Measurements from ENCODE around the gene KCNAB2.

The KCNAB2 gene

DNA sequence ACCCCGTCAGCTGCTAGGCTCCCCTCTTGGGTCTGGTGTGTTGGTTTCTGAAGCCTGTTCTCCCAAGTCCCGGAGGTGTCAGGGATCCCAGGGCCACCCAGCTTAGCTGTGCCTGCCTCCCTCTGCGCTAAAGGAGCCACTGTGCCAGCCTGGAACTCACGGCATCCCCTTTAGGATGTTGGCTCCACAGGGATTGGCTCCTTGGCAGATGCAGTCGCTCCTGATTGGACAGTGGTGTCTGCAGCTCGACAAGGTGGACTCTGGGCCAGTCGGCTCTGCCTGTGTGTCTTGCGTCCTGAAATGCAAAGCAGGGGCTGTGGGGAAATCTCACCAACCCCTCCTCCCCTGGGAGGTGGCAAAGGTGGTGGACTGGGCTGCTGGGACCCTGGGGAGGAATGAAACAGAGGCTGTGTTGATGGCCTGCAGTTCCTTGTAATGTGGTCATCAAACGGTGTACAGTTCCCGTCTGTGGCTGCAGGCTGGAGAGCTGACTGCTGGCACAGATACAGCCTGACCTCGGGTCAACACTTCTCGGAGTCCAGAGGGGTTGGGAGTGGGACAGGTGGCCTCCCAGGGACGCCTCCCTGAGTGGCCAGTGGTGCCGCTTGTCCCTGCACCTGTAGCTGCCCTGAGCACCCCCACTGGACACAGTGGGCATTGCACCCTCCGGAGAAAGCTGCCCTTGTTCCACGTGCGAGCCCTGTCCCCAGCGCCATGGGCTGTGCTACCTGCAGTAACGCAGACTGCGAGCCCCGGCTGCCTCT, 11.5 kb upstream of the KCNAB2 start:
- peak; percentile 37 for DNase-seq

DNA sequence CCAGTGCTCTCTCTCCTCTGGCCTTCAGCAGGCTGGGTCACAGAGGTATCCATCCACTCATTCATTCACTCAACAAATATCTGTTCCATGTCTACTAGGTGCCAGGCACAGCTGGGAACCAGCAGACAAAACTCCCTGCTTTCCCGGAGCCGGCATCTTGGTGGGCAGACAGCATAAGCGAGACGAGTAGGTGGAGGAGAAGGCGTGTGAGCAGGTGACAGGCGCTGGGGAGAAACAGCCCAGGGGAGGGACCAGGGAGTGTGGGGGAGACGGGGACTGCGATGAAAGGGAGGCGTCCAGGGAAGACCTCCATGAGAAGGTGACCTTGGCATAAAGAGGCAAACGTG, 11.0 kb upstream of the KCNAB2 start:
- DNase-seq, result no peak

DNA sequence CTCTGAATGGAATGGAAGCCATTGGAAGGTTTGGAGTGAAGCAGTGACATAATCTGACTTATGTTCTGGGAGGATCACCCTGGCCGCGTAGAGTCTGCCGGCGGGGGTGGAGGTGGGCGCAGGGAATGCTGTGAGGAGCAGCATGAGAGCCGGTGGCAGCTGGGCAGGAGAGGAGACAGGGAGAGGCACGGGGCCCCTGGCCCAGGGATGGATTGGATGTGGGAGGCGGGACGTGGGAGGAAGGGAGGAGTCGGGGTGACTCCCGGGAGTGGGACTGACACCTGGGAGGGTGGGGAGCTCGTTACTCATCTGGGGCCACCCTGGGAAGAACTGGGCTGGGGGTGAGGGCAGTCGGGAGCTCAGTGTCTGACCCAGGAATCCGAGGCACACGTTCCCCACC, 10.4 kb upstream of the KCNAB2 start:
- no peak for DNase-seq

DNA sequence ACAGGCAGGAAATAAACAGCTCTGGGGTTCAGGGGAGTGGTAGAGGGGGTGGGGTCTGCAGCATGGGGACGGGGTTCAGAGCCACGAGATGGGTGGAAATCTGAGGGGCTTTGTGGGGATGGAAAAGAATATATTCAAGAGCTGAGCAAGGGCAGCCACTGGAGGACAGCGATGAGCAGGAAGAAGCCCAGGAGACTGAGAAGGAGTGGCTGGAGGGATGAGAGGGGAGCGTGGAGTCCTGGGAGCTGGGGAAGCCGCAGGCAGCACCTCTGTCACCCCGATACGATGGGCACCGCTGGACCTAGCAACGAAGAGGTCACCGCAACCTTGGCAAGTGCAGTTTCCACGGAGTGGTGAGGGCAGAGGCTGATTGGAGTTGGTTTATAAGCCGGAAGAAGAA, 10.0 kb upstream of the KCNAB2 start:
- DNase-seq, result no peak

DNA sequence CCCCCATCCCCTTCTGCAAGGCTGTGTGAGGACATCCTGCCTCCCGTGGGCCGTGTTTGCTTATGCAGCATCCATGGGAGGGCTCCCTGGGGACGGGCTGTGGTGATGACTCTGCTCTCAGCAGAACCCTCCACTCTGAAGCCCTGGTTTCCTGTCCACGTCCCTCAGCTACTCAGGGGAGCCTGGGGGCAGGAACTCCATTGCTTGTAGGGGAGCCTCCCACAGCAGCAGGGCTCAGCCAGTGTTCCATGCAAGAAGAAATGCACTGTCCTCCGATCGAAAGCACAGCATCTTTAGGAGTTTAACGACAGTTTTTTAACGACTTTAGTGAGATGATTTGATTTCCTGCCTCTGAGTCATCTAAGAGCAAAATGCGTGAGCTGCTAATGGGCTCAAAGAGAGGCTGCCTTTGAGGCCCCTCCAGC, 8.3 kb upstream of the KCNAB2 start:
- DNase-seq, result no peak

DNA sequence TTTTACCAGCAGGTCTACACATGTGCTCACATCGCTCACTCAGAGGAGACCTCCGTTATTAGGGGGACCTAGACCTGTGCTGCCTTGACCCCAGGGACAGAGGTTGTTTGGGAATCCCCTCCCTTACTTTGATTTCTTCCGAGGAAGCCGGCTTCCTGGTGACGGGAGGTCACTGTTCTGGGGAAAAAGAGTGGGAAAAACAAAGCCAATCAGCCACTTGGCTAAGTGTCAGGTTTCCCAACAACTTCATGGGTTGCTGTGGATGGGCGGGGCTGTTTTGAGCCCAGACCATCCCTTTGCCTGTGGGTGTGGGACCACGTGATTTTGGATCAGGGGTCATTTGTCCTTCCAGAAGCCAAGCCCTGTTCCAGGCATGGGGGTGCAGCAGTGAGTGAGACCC, 7.1 kb upstream of the KCNAB2 start:
- no peak for DNase-seq

DNA sequence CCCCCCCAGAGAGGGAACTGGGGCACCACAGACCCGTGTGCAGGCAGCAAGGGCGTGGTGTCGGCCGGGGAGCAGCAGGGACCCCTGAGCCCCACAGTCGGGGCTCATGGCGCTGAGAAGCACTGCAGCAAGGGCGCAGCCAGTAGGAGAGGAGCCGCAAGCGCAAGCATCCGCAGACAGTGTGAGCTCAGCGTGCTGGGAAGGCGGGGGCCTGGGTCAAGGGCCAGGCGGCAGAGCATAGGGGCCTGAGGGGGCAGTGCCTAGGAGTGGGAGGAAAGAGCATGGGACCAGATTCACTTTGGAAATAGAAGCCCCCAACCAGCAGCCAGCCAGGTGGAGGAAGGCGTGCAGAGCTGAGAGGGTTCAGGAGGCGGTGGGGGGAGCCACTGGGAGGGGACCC, 6.7 kb upstream of the KCNAB2 start:
- no peak for DNase-seq

DNA sequence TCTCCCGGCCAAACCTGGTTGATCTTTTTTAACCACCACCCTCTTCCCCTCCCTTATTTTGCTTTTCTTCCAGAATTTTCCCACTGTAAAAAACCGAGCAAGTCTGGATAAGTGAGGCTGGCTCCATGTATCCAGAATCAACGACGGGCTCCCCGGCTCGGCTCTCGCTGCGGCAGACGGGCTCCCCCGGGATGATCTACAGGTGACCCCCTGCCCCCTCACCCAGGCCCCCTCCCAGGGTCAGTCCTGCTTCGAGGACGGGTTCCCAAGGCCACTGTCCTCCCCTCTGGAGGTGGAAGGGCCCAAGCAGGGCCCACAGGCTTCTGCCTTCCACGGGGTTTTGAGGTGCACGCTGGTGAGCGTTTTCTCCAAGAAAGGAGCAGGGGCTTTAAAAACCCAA, 5.2 kb upstream of the KCNAB2 start:
- DNase-seq, result no peak

DNA sequence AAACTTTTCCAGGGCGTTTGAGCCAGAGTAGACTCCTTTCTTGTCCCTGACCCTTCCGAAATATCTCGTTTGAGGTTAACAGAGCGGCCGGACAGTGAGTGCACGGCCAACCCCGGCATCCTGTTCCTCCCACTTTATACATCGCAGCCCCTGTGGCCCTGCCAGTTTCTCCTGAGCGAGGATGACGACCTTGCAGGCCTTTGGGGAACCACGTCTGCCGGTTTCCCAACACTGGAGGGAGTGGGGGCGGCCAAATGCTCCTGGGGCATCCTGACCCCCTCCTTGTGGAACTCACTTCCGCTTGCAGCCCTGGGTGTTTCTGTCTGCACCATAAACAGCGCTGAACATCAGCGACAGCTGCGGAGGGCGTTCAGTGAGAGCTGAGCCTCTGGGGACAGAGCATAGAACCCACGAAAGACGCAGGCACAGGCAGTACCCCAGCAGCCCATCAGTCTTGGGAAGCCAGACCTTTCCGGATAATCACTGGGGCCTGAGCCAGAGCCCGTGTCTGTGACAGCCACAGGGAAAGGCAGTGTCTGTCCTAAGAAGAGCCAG, 4.8 kb upstream of the KCNAB2 start:
- no peak for DNase-seq

DNA sequence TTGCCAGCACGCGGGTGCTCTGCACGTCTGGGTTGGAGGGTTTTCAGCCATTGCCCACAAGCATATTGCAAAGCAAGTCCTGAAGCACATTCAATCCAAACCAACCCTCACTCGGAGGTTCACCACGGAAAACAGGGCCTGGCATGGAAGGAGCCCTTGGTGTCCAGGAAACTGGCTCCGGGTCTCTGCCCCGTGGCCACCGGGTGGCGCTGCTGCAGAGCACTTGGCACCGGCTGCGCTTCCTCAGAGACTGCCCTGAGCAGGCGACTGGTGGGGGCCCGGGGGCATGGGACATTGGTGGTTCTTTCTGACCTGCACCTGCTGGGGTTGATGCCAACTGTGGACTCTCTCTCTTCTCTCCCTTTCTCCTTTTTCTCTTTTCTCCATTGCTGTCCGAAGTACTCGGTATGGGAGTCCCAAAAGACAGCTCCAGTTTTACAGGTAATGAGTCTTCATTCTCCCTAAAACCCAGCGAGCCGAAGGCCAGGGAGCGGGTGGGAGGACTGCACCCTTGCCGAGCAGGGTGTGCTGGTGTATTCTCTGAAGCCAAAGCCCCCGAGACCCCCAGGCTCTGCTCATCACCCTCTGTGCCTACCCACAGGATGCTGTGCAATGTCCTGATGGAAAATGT, 4.1 kb upstream of the KCNAB2 start:
- DNase-seq, result peak; percentile 21

DNA sequence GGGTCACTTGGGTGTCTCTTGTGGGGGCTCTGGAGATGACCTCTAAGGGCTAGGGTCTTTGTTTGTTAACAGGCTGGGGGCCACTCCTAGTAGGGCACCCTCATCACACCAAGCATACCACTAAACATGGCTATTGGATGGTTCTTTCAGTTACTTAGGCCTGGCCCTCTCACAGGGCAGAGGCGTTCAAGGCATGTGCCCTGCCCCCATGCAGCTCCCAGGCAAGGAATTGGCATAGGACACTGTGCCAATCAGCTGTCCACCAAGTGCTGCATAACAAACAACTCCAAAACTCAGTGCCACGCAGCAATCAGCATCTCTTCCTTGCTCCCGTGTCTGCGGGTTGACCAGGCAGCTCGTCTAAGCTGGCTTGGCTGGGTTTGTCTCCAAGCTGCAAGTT, 2.1 kb upstream of the KCNAB2 start:
- DNase-seq, result no peak

DNA sequence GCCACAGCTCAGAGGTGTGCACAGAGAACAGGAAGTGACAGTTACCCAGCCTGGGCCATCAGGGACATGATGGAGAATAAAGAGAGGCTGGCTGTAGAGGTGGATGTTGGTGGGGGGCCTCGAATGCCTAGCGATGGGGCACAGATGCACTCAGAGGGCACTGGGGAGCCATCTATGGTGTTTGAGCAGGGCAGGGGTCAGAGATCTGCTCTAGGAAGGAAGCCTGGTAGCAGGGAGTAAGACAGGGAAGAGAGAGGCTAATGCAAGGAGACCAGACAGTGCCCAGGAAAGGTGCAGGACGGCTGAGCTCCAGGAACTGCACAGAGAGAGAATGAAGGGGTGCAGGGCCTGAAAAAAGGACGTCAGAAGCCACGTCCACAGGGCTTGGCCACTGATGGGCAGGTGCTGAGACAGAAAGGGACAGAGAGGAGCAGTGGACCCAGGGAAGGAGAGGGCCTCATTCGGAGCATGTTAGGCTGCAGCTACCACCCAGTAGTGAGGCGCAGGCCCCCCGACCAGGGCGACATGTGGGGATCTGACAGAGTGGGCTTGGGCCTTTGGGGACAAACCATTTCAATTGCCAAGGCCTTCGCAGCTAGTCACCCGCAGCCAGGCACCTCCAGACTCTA, 1.1 kb upstream of the KCNAB2 start:
- DNase-seq, result no peak

DNA sequence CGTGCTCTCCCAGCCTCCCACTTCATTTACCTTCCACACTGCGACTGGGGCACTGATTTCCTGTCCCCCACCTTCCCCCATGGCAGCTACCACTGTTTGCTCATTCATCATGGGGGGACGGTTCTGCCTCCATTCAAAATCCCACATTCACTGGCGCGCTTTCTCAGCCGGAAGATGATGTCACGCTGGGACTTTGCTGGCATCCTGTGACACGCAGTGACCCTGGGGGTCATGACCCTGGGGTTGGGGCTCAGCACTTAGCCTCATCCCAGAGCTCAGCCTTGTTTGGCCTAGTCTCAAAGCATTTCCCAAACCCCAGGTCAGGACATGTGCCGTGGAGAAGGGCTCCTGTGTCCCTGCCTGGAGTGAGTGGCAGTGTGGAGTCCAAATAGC, 582 bp upstream of the KCNAB2 start:
- DNase-seq, result no peak

DNA sequence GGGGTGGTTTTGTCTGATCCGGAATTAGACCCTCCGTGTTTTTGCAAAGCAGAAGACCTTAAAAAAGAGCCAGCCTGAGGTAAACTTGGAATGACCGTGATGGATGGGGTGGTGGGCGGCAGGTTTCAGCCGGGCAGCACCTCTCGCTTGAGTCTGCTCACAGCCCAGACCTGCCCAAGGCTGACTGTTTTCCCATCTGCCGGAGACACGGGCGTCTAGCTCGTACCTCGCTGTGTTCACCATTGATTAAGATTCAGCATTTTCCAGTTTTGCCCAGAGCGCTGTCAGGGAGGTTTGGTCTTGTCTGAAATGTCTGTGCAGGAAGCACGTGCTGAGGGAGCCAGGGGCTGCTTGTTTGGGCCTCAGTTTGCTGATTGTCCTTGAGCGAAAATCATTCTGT, 591 bp downstream of the KCNAB2 start:
- no peak for DNase-seq

DNA sequence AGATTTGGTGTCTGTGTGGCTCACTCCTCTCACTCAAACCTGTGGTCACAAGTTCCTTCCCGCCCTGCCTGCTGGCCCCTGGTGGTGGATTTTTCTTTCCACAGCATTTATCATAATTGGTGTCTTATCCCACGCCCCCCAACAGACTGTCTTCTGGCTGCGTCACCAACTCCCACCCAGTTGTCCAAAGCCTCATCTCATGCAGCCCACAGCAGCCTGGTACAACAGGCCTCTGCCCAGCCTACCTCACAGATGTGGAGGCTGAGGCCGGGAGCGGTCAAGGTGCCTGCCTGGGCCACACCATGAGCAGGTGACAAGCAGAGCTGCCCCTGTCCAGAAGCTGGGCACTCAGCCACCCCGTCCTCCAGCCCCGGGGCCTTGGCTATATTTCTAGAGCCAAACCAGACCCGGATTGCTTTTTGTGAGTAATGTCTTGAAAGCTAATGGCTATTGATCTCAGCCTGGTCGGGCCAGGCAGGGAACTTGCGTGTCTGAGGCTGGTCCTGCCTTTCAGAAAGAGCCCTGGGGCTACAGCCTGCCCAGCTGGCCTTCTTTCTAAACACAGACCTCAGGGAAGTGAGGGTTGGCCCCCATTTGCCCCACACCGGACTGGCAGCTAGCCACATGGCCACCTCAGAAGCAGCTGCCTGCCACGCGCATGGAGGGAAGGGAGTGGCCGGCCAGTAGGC, 2.6 kb downstream of the KCNAB2 start:
- DNase-seq, result no peak

DNA sequence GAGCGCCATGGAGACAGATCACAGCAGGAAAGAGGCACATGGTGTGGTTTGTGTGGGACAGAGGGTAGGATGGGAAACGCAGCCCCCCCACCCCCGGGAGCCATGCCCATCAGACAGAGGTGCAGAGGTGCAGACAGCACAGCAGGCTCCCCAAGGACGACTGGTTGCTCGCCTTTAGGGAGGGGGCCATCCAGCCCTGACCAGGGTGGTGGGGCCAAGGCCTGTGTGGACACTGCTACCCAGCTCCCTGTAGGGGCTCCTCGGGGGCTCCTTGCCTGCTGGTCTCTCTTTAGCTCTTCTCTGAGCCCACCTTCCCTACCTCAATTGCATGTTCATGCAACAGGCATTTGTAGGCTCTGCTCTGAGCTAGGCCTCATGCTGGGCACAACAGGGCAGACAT, 3.7 kb downstream of the KCNAB2 start:
- DNase-seq, result no peak

DNA sequence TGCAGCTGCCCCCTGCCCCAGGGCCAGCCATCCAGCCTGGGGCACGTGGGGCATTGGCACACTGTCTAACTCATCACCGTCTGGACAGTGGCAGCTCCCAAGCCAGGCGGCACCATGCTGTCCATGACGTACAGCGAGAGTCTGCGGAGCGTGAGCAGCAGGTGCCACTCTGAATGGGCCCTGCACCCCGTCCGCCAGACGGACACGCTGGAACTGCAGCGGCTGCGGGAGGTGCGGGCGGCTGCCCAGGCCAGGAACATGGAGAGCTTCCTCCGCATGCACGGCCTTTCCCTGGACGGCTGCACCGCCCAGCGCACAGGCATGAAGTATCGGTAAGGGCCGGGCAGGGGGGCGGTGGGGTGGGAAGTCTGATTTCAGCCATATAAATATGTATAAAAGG, 5.7 kb downstream of the KCNAB2 start:
- no peak for DNase-seq

DNA sequence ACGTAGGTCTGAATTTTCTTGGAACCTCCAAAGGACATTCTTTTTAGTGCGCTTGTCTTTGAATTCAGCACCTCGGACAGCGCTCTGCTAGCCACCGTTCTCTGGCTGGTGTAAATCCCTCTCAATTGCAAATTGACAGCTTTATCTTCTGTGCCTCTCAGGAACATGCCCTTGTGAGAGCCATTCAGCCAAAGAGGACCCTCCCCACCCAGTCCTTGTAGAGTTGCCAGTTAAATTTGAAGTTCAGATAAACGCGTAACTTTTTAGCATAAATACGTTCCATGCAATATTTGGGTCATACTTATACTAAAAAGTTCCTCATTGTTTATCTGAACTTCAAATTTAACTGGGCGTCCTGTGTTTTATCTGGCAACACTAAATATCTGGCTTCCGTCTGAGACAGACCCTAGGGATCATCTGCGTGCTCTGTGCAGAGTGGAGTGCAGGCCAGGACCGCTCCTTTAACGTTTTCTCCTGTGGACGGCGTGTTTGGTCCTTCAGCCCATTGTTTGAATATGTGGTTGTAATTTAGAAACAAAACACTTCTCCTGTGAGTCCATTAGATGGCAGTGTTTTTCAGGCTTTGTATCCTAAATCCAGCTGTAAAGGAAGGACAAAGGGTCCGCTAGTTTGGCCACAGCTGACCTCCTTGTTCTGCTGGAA, 7.0 kb downstream of the KCNAB2 start:
- DNase-seq, result peak; percentile 43

DNA sequence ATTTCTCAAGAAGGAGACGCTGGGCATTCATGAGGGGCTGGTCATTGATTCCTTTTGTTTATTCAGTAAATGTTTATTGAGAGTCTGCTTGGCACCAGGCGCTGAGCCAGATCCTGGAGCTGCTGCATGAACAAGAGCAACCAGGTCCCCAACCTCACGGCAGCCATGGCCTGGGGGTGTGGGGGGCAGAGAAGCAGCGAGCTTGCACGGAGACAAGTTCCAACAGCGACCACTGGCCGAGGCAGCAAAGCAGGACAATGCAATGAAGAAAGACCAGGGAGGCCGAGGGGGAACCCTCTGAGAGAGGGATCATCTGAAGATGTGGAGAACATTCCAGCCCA, 7.5 kb downstream of the KCNAB2 start:
- no peak for DNase-seq

DNA sequence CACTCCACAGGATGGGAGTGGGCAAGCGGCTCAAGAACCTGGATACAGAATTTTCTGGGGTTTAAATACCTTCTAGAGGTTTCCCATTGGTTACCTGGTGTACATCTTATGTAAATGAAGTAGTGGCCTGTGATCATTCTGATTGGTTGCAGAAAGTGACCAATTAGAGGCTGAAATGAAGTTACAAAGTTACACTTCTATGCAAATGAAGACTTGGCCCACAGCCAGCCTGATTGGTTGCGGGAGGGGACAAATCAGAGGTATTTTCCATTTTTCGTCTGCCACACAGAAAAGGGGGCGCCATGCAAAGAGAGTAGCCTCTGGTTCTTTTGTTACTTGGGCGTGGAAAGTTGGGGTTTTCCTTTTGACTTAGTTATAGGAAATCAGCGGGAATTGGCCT, 8.9 kb downstream of the KCNAB2 start:
- DNase-seq, result no peak

DNA sequence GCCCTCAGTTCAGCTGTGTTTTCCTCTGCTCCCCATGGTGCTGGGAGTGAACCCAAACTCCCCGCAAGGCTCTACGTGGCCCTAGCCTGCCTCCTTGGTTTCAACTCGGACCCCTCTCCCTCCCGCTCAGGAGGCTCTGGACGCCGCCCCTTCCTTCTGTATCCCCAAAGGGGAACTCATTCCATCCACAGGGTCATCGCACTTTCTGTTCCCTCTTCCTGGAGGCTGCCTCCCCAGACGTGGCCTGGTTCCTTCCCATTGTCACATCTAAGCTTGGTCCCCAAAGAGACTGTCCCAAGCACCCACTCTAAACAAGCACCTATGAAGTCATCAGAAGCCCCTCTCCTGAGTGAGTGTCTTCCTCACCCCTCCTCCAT, 10.9 kb downstream of the KCNAB2 start:
- DNase-seq, result no peak

DNA sequence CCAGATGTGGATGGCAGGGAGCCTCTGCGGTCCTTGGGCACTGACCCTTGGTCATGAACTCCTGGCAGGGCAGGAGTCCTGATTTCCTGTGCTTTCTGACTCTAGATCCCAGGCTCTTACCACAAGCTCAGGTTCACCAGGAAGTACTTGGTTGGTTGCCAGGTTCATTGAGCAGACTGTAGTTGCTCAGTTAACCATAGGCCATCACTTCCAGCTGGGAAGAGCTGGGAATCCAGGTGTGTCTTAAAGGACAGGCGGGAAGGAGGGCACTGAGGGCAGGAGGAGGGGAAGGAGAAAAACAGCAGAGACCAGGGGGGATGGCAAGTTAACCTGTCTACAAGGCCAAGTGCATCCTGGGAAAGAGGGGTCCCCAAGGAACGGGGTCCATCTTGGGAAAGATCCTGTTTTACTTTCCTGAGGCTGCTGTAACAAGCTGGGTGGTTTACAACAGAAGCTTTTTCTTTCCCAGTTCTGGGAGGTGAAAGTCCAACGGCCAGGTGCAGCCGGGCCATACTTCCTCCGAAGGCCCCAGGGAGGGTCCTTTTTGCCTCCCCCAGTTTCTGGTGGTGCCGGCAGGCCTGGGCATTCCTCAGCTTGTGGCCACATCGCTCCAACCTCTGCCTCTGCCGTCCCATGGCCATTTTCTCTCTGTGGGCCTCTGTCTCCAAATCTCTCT, 11.6 kb downstream of the KCNAB2 start:
- DNase-seq, result no peak

DNA sequence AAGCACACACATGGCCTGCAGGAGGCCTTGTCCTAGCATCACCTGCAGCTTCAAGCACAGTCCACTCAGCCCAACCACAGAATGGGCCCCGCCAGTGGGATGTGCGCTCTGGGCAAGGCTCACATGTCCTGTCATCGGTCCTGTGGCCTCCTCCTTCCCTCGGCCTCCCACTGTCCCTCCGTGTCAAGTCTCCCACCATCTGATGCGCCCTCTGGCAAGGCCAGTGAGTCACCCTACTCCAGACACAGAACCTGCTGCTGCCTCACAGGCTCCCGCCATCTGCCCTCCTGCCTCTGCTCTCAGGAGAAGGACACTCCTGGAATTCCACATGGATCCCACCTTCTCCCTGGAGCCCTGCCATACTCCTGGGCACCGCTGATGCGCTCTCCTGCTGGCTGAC, 14.2 kb downstream of the KCNAB2 start:
- DNase-seq, result no peak
